MM.1S (cell line): ENCODE results near the gene MMP21.

ENCODE experiments used
- CTCF ChIP-seq: fragments of 300-600 bp; sonication (generic); IDR thresholded peaks from 2 replicates; pipeline ENCODE4 v1.5.1; 2016; ENCODE audit warnings: antibody characterized with exemption, low read length, mixed read lengths
- EZH2 ChIP-seq: fragments of 300-600 bp; sonication (generic); optimal IDR thresholded peaks from 2 replicates; pipeline ENCODE3; 2017; ENCODE audit warnings: low read depth, mild to moderate bottlenecking, antibody characterized with exemption, low read length, mixed read lengths

- TF ChIP-seq CTCF (no peak), EZH2 (no peak)
Measured at GRCh38 chr10:125788156-125789034, 12.8 kb upstream of the MMP21 start.
